ENCODE data around the gene HORMAD1.
"Not testable (repeated sequence)": the region's sequence is repeated elsewhere in the genome, so short reads cannot be mapped to it uniquely, and the experiment has no call there.

The HORMAD1 gene

GRCh38 chr1:150730130-150730721, 9.5 kb upstream of the HORMAD1 start:
- no peak overlapping the region for H3K4me3 ChIP-seq (replicated peaks in 1 of 2; ENCODE audit: low read depth in 2 of 2, low read length in 2 of 2)
- no peak for TF ChIP-seq CTCF (IDR thresholded peaks at IDR 0.05; ENCODE audit: low read depth, low read length)
- no peak for DNase-seq (ENCODE audit: low read depth in 2 of 2)

GRCh38 chr1:150724336-150724735, 3.6 kb upstream of the HORMAD1 start:
- peak in 1 of 2 donors; percentile 18 for DNase-seq (ENCODE audit: low read depth in 2 of 2)

GRCh38 chr1:150720098-150720497, 597 bp downstream of the HORMAD1 start:
- no peak overlapping the region for H3K4me3 ChIP-seq (replicated peaks in 1 of 2; ENCODE audit: low read depth in 2 of 2, low read length in 2 of 2)
- TF ChIP-seq CTCF (IDR thresholded peaks at IDR 0.05; ENCODE audit: low read depth, low read length): no peak
- DNase-seq (ENCODE audit: low read depth in 2 of 2): no peak

More at GRCh38 chr1:150724336-150724735, 3.6 kb upstream of the HORMAD1 start:
- no peak for TF ChIP-seq CTCF (IDR thresholded peaks at IDR 0.05; ENCODE audit: low read depth, low read length)
- H3K4me3 ChIP-seq (replicated peaks in 1 of 2; ENCODE audit: low read depth in 2 of 2, low read length in 2 of 2): no peak overlapping the region

GRCh38 chr1:150718225-150718891, 2.3 kb downstream of the HORMAD1 start:
- H3K4me3 ChIP-seq (replicated peaks in 1 of 2; ENCODE audit: low read depth in 2 of 2, low read length in 2 of 2): no peak overlapping the region
- no peak for DNase-seq (ENCODE audit: low read depth in 2 of 2)
- TF ChIP-seq CTCF (IDR thresholded peaks at IDR 0.05; ENCODE audit: low read depth, low read length): no peak

GRCh38 chr1:150709031-150709430, 11.7 kb downstream of the HORMAD1 start:
- not testable (repeated sequence) for H3K4me3 ChIP-seq (replicated peaks in 1 of 2; ENCODE audit: low read depth in 2 of 2, low read length in 2 of 2); DNase-seq (ENCODE audit: low read depth in 2 of 2)

GRCh38 chr1:150708595-150708994, 12.1 kb downstream of the HORMAD1 start:
- TF ChIP-seq CTCF (IDR thresholded peaks at IDR 0.05; ENCODE audit: low read depth, low read length): no peak
- DNase-seq (ENCODE audit: low read depth in 2 of 2): no peak
- no peak overlapping the region for H3K4me3 ChIP-seq (replicated peaks in 1 of 2; ENCODE audit: low read depth in 2 of 2, low read length in 2 of 2)

- no peak for TF ChIP-seq CTCF (IDR thresholded peaks at IDR 0.05; ENCODE audit: low read depth, low read length)
Measured at GRCh38 chr1:150706091-150706490, 14.6 kb downstream of the HORMAD1 start.

More at GRCh38 chr1:150706091-150706490, 14.6 kb downstream of the HORMAD1 start:
- H3K4me3 ChIP-seq (replicated peaks in 1 of 2; ENCODE audit: low read depth in 2 of 2, low read length in 2 of 2): no peak overlapping the region
- no peak for DNase-seq (ENCODE audit: low read depth in 2 of 2)
